Measurements from ENCODE around the gene PDZRN4.
"Not testable (repeated sequence)": the region's sequence is repeated elsewhere in the genome, so short reads cannot be mapped to it uniquely, and the experiment has no call there.

The PDZRN4 gene

GRCh38 chr12:41287500-41288141, 99.5 kb downstream of the PDZRN4 start:
- DNase-seq: no peak

- no peak for DNase-seq
Observed at GRCh38 chr12:41288142-41288811, 100.2 kb downstream of the PDZRN4 start.

GRCh38 chr12:41289501-41289900, 101.4 kb downstream of the PDZRN4 start:
- DNase-seq: no peak

- DNase-seq: no peak
Observed at GRCh38 chr12:41293011-41293410, 104.9 kb downstream of the PDZRN4 start.

- DNase-seq: no peak
Observed at GRCh38 chr12:41293461-41293860, 105.3 kb downstream of the PDZRN4 start.

GRCh38 chr12:41302979-41303403, 114.9 kb downstream of the PDZRN4 start:
- DNase-seq: no peak

GRCh38 chr12:41304526-41304925, 116.4 kb downstream of the PDZRN4 start:
- no peak for DNase-seq

- no peak for DNase-seq
Observed at GRCh38 chr12:41310367-41310766, 122.2 kb downstream of the PDZRN4 start.

GRCh38 chr12:41311883-41312282, 123.8 kb downstream of the PDZRN4 start:
- no peak for DNase-seq

- not testable (repeated sequence) for DNase-seq
Observed at GRCh38 chr12:41312451-41312850, 124.3 kb downstream of the PDZRN4 start.

GRCh38 chr12:41325336-41325735, 137.2 kb downstream of the PDZRN4 start:
- DNase-seq: no peak

- DNase-seq: no peak
Observed at GRCh38 chr12:41327096-41327895, 139.2 kb downstream of the PDZRN4 start.

GRCh38 chr12:41333974-41334373, 145.9 kb downstream of the PDZRN4 start:
- DNase-seq: no peak

- DNase-seq: no peak
Observed at GRCh38 chr12:41334390-41334789, 146.3 kb downstream of the PDZRN4 start.

- no peak for DNase-seq
Observed at GRCh38 chr12:41336041-41336549, 148.0 kb downstream of the PDZRN4 start.

GRCh38 chr12:41339784-41340183, 151.7 kb downstream of the PDZRN4 start:
- DNase-seq: no peak

GRCh38 chr12:41344776-41345470, 156.8 kb downstream of the PDZRN4 start:
- DNase-seq: no peak

- DNase-seq: no peak
Observed at GRCh38 chr12:41348198-41348597, 160.1 kb downstream of the PDZRN4 start.

GRCh38 chr12:41356181-41356580, 168.1 kb downstream of the PDZRN4 start:
- DNase-seq: no peak

GRCh38 chr12:41361738-41362137, 173.6 kb downstream of the PDZRN4 start:
- DNase-seq: no peak

GRCh38 chr12:41362510-41362909, 174.4 kb downstream of the PDZRN4 start:
- no peak for DNase-seq

GRCh38 chr12:41362931-41363330, 174.8 kb downstream of the PDZRN4 start:
- DNase-seq: no peak

GRCh38 chr12:41364211-41364610, 176.1 kb downstream of the PDZRN4 start:
- no peak for DNase-seq
